CD1c-positive myeloid dendritic cell (primary cell): ENCODE data around the gene SPINT3.
"Not testable (repeated sequence)": the region's sequence is repeated elsewhere in the genome, so short reads cannot be mapped to it uniquely, and the experiment has no call there.

ENCODE experiments used
- DNase-seq: peaks from one replicate; pipeline ENCODE4 v3.0.0-alpha.2; 2016; ENCODE audit errors: extremely low spot score

The SPINT3 gene

GRCh38 chr20:45502561-45502960 lies 12.9 kb downstream of the SPINT3 start:
- DNase-seq = no peak

- no peak for DNase-seq
Observed at GRCh38 chr20:45501600-45501999, 13.8 kb downstream of the SPINT3 start.

- DNase-seq = no peak
Observed at GRCh38 chr20:45500022-45500421, 15.4 kb downstream of the SPINT3 start.

GRCh38 chr20:45497971-45498494 lies 17.4 kb downstream of the SPINT3 start:
- DNase-seq = no peak

GRCh38 chr20:45496166-45496565 lies 19.3 kb downstream of the SPINT3 start:
- DNase-seq = no peak

- peak; percentile 46 for DNase-seq
Observed at GRCh38 chr20:45495501-45495941, 19.9 kb downstream of the SPINT3 start.

GRCh38 chr20:45489083-45489531 lies 26.3 kb downstream of the SPINT3 start:
- no peak for DNase-seq

GRCh38 chr20:45487231-45487635 lies 28.2 kb downstream of the SPINT3 start:
- no peak for DNase-seq

GRCh38 chr20:45485388-45485787 lies 30.0 kb downstream of the SPINT3 start:
- DNase-seq = no peak

GRCh38 chr20:45484676-45485075 lies 30.7 kb downstream of the SPINT3 start:
- DNase-seq = no peak

- no peak for DNase-seq
Observed at GRCh38 chr20:45479822-45480221, 35.6 kb downstream of the SPINT3 start.

GRCh38 chr20:45477530-45478148 lies 37.8 kb downstream of the SPINT3 start:
- not testable (repeated sequence) for DNase-seq

- DNase-seq = not testable (repeated sequence)
Observed at GRCh38 chr20:45472286-45472685, 43.1 kb downstream of the SPINT3 start.

GRCh38 chr20:45470937-45471336 lies 44.5 kb downstream of the SPINT3 start:
- DNase-seq = peak; percentile 2

- DNase-seq = peak; percentile 1
Observed at GRCh38 chr20:45470262-45470931, 45.0 kb downstream of the SPINT3 start.

- no peak for DNase-seq
Observed at GRCh38 chr20:45469336-45470261, 45.8 kb downstream of the SPINT3 start, which contains the start of gene WFDC2. Gene WFDC2, plus strand, starts transcription at chr20:45469753. Its CDS starts 29 bp downstream, at chr20:45469782.

- no peak for DNase-seq
Observed at GRCh38 chr20:45467861-45468260, 47.6 kb downstream of the SPINT3 start.

- DNase-seq = no peak
Observed at GRCh38 chr20:45467172-45467571, 48.2 kb downstream of the SPINT3 start.

- peak; percentile 20 for DNase-seq
Observed at GRCh38 chr20:45465491-45466266, 49.7 kb downstream of the SPINT3 start.

GRCh38 chr20:45463709-45464108 lies 51.7 kb downstream of the SPINT3 start:
- no peak for DNase-seq
